ENCODE data around the gene TMEM86B.

GRCh38 chr19:55212447-55212846 lies 16.1 kb downstream of the TMEM86B start:
- TF ChIP-seq, protein P1, sequence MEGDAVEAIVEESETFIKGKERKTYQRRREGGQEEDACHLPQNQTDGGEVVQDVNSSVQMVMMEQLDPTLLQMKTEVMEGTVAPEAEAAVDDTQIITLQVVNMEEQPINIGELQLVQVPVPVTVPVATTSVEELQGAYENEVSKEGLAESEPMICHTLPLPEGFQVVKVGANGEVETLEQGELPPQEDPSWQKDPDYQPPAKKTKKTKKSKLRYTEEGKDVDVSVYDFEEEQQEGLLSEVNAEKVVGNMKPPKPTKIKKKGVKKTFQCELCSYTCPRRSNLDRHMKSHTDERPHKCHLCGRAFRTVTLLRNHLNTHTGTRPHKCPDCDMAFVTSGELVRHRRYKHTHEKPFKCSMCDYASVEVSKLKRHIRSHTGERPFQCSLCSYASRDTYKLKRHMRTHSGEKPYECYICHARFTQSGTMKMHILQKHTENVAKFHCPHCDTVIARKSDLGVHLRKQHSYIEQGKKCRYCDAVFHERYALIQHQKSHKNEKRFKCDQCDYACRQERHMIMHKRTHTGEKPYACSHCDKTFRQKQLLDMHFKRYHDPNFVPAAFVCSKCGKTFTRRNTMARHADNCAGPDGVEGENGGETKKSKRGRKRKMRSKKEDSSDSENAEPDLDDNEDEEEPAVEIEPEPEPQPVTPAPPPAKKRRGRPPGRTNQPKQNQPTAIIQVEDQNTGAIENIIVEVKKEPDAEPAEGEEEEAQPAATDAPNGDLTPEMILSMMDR (optimal IDR thresholded peaks at IDR 0.05 in 1 of 3, IDR thresholded peaks at IDR 0.05 in 1 of 3, conservative IDR thresholded peaks at IDR 0.05 in 1 of 3; ENCODE audit: extremely low read depth in 1 of 3, insufficient read depth in 2 of 3, low read length in 3 of 3), result peak; percentile 21 to 47 (median 38)
- TF ChIP-seq EZH2 (IDR thresholded peaks at IDR 0.05; ENCODE audit: low read length), result no peak
